HG02943 (cell line): Measurements from ENCODE around the gene YWHAE.
"Not testable (repeated sequence)": the region's sequence is repeated elsewhere in the genome, so short reads cannot be mapped to it uniquely, and the experiment has no call there.

Source experiments
- ATAC-seq: cut with Tn5 transposase; IDR thresholded peaks from one replicate; pipeline ENCODE4 v1.9.1; 2021; ENCODE audit warnings: mild to moderate bottlenecking, low read depth, moderate library complexity; ENCODE audit not compliant: unreplicated experiment

The YWHAE gene

DNA sequence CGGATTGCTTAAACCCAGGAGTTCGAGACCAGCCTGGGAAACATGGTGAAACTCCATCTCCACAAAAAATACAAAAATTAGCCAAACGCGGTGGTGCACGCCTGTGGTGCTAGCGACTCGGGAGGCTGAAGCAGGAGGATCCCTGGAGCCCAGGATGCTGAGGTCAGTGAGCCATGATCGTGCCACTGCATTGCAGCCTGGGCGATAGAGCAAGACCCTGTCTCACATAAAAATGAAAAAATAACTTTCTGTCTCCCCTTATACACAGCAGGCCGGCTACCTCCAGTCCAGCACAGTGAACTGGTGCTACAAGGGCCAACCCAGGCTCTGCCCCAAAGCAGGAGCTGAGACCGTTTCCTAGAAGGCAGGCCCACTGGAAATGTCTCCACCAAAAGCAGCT is 59.7 kb downstream of the YWHAE start:
- ATAC-seq: no peak

DNA sequence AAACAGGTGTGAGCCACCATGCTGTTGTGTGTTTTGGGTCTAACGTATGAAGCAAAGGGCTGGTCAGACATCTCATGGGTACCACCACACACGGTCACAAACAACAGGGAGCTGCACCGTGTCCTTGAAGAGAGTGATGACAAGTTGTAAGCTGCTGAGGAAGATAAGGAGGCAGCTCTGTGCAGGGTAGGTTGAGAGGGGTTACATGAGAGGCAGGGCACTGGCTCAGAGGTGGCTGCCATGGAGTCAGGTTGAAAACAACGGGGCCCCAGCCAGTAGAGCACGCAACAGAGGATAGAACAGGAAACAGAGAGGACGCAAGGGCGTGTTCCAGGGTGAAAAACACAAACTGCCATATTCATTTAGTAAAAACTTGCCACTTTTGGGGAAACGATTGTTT is 68.3 kb downstream of the YWHAE start:
- ATAC-seq: no peak

DNA sequence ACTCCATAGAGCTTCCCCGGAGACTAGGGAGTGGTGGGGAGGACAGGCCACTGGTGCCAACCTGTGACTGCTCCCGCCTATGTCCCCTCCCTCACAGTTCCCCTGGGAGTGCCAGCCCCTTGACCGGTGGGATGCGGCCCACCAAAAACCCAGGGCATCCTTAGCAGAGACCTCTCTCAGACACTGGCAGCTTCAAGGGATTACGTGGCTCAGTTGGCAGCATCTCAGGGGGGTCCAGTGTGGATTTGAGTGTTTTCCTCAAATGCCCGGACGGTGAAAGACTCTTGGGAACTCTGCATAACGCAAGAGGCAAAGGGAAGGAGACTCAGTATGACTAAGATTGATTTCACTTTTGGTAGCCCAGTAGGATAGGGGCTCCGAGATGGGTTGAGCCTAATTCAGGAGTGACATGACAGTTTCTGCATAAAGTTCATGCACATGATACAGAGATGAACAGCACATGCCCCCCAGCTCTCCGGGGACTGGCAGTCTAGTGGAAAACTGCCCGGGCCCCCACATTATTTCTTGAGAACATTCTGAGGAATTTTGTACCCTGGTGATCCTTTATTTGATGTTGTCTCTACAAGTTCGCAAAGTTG is 70.2 kb downstream of the YWHAE start:
- ATAC-seq: no peak

DNA sequence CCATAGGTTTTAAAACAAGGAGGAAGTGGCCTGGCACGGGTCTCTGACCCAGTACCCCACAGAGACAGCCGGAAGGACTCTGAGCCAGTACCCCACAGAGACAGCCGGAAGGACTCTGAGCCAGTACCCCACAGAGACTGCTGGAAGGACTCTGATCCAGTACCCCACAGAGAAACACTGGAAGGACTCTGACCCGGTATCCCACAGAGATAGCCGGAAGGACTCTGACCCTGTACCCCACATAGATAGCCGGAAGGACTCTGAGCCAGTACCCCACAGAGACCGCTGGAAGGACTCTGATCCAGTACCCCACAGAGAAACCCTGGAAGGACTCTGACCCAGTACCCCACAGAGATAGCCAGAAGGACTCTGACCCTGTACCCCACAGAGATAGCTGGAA is 71.6 kb downstream of the YWHAE start:
- ATAC-seq: no peak

DNA sequence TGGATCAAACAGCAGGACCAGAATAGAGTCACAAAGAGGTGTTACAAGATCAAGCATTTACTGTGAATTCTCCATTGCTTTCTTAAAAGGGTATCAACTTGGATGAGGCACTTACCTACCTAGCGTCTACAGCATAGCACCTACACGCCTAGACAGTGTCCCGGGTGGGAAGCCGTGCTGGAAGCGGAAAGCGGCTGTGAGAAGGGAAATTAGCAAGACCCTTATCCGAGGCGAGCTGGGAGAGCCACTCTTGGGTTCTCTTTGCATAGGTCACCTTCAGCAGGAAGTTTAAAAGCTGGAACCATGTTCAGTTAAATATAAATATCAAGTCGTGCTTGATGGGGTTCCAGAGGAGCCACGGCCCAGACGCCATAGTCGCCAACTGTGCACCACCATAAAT is 74.3 kb downstream of the YWHAE start:
- no peak for ATAC-seq

DNA sequence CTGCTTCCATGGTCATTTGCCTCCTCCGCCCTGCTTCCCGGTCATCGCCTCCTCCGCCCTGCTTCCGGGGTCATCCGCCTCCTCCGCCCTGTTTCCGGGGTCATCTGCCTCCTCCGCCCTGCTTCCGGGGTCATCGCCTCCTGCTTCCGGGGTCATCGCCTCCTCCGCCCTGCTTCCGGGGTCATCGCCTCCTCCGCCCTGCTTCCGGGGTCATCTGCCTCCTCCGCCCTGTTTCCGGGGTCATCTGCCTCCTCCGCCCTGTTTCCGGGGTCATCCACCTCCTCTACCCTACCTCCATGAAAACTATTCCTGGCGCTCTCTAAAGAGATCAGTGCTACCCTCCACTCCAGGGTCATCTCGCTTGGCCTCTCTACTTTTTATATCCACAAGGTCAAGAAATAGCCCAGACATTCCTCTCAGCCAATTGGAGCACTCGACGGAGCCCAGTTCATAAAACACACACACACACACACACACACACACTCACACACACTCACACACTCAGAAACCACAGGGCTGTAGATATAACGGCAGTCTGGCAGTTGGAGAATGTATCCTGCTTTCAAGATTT is 75.7 kb downstream of the YWHAE start:
- no peak for ATAC-seq

DNA sequence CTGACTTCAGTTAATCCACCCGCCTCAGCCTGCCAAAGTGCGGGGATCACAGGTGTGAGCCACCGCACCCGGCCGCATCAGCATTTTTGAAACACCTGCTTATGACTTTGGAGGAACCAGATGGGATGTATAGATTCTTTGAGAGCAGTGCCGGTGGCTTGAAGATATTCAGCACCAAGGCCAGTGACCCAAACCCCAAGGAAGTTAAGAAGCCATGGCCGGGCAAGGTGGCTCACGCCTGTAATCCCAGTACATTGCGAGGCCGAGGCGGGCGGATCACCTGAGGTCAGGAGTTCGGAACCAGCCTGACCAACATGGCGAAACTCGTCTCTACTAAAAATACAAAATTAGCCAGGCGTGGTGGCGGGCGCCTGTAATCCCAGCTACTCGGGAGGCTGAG is 76.7 kb downstream of the YWHAE start:
- ATAC-seq: no peak

DNA sequence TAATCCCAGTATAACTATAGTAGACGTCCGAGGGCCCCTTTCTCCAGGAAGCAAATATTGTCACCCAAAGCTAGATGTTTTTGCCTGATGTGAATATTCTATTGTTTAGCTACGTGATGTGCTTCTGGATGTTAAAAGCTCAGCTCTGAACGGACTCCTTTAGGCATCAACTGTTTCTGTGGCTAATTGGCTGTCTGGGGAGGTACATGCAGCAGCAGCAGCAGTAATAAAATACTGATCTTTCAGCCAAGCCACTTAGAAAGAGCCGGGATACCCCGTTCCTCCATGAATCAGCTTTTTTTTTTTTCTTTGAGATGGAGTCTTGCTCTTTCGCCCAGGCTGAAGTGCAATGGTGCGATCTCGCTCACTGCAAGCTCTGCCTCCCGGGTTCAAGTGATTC is 77.5 kb downstream of the YWHAE start:
- no peak for ATAC-seq

DNA sequence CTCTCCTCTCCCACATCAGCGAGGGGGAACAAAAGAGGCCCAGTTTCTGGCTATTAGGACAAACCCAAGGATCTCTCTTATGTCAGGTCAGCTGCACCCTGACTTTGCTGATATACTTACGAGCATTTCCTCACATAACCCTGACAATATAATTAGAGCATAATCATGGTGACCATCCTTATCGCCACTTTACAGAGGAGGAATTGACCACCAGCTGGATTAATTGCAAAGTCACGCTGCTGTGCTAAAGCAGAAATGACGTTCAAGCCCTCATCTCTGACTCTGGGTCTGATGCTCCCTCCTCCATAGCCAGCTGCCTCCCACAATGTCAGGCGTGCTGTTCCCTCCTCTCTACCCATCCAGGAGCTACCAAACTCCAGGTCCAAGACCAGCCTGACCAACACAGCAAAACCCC is 78.0 kb downstream of the YWHAE start:
- no peak for ATAC-seq

DNA sequence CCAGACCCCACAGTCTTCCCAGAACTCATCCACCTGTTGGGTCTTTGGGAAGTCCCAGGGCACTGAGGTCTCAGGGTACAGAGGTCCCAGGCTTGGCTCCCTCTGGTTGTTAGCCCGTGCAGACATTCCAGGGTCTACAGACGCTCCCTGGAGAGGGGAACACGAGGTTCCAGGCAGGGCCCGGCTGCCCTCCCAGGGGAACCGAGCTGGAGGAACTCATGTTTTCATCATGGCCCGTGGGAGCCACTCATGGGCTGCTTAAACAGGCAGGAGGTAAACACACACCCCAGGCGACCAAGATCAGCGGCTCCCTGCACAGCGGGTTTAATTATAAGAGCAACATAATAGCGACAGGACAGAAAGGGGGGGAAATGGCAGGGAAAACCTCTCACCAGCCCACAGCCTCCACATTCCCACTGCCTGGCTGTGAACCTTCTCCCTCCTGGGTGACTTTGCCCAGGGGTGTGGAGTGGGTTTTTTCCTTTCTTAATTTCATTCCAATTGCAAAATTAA is 84.1 kb downstream of the YWHAE start:
- ATAC-seq: no peak

DNA sequence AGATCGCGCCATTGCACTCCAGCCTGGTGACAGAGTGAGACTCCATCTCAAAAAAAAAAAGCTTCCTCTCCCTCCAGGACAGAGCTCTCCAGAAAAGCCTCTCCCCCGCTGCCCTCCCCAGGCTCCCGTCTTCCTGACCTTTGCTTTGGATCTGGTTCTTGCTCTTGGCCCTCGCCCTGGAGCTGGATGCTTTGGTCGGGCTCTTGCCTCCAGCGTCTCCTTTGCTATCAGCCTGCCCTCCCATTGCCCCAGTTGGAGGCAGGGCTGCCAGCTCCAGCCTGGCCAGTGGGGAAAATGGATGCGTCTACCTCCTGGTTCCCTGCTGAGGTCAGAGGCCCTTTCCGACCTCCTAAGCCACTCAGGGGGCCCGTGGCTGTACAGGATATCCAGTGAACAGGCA is 84.6 kb downstream of the YWHAE start:
- no peak for ATAC-seq

DNA sequence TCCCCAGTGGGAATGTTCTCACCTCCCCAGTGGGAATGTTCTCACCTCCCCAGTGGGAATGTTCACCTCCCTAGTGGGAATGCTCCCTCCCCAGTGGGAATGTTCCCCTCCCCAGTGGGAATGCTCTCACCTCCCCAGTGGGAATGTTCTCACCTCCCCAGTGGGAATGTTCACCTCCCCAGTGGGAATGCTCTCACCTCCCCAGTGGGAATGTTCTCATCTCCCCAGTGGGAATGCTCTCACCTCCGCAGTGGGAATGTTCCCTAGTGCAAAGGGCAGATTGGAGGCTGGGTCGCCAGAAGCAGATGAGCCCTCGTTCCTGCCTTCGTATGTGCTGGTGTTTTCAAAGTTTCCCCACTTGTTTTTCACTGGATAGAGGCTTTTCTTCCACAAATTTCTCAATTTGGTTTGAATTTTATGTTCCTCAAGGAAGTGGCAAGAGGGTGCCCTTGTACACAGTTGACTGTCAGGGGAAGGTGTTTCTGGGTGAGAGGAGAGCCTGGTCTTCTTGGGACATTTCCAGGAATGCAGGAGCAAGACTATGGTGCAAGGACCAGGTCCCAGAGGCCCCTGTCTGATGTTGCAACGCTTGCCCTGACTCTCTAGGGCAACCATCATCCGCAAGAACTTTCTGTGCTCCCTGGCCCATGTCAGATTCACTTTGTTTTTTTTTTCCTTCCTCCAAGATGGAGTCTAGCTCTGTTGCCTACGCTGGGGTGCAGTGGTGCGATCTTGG is 86.6 kb downstream of the YWHAE start:
- no peak for ATAC-seq

DNA sequence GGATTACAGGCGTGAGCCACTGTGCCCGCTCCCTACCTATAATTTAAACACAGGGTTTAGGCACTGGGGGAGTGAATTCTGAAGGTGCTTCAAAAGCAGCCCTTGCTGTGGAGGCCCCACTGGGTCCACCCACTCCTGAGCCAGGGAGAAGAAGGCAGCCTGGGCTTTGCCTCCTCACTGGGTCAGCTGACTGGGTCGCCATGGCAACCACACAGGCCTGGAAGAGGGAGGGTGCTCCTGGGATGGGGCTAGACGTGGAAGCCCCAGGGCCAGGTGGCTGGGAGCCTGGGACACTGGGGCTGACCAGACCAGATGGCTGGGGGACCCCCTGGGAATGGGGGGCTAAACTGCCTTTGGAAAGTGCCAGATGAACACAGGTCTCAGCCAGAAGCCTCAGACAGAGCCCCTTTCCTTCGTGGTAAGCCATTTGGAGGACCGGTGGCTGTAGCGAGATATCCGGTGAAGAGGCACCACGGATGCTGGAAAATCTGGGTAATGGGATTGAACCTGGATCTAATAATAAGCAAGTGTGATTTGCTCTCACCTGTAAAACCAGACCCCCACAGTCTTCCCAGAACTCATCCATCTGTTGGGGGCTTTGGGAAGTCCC is 87.7 kb downstream of the YWHAE start:
- no peak for ATAC-seq

DNA sequence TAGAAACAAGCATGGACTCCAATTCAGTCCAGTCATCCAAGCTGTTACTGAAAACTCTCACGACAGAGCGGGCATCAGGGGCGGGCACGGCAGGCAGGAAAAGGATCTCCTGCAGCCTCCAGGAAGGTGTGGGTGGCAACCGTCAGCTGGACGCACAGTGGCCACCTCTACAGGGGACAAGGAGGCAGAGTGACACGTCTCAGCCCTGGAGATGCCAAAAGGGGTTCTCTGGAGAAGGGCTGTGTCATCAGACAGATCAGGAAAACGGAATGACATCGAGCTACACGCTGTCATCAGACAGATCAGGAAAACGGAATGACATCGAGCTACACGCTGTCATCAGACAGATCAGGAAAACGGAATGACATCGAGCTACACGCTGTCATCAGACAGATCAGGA is 92.2 kb downstream of the YWHAE start:
- not testable (repeated sequence) for ATAC-seq

DNA sequence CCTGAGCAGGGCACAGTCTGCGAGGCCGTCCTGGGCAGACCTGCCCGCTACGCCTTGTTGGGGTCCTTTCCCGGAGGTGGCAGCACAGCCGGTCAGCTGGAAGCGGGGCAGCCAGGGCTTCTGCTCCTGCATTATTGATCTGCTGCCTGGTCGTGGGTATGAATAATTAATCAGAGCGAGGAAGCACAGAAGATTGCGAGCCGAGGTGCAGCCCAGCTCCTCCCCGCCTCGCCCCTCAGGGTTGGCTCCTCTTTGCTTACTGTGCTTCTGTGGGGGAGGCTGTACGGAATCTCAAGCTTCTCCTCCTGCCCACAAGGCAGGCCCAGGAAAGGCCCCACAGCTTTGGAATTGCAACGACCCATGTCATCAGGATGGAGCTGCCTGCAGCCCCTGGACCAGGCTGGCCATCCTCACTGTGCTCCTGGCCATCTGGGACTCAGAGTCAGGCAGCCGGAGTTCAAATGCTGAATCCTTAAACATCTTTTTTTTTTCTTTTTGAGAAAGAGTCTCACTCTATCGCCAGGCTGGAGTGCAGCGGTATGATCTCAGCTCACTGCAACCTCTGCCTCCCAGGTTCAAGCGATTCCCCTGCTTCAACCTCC is 95.0 kb downstream of the YWHAE start:
- ATAC-seq: no peak

DNA sequence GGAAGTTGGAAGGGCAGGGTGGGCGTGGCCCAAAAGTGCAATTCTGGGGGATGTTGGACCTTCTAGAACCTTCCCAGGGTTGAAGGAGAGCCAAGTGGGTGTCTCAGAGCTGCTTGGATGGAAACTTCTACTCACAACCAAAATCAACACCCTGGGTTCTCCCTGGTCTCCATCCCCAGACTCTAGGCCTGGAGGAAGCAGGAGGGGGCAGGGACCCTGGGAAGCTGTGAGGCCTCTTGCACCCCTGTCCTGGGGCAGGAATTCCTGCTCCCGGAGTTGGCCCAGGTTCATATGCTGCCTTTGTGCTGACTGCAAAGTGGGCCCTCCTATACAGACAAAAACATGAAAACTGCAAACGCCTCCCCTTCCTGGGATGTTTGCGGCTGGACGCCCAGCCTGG is 95.5 kb downstream of the YWHAE start:
- no peak for ATAC-seq

DNA sequence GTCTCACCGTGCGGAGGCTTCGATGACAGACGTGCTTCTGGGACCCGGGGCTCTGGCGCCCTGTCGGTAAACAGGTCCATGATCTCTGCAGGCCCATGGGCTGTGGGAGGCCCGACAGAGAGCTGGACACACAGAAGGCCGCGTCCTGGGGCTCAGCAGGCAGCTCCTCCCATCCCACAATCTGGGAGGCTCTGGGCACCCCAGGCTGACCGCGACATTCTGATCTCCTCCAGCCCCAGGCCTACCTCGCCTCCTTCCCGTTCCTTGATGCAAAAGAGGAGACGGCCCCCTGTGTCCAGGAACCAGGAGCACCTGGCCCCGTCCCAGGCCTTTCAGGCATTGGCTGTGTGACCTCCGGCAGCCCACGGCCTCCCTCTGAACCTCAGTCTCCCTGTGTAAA is 97.3 kb downstream of the YWHAE start:
- no peak for ATAC-seq

DNA sequence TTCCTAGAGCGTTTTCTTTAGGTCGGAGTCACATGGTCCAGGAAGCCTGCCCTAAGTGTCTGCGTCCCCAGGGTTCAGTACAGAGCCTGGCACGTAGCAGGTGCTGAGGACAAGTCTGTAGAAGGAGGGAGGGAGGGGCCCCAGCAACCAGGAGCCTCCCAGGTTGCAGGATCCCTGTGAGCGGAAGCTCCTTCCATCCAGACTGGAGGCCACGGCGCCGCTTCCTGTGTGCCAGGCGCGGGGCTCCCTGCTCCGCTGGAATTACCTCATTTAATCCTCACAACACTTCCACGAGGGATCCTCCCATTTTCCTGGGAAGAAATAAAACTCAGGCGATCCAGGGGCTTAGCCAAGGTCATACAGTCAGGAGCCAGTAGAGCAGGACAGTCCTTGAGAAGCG is 98.5 kb downstream of the YWHAE start:
- ATAC-seq: no peak

DNA sequence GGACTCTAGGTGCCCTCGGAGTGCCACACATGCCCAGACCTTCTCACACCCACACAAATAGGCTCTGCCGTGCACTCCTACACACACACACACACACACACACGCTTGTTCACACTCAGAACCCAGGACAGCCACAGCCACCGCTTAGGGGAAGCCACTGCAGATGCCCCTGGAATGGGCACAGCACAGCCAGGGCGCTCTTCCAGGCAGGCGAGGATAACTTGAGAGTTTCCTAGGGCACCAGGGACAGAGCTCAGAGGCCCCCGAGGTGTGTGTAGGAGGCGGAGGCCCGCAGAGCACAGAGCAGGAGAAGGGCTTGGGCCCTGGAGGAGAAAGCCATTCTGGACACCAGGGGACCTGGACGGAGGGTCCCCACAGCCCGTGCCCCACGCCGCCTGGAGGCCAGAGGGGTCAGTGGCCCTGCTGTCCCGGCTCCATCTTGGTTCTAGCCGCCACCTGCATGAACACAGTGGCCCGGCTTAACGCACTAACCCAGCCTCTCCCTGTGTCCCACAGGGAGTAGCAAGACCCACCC is 99.6 kb downstream of the YWHAE start:
- ATAC-seq: no peak

DNA sequence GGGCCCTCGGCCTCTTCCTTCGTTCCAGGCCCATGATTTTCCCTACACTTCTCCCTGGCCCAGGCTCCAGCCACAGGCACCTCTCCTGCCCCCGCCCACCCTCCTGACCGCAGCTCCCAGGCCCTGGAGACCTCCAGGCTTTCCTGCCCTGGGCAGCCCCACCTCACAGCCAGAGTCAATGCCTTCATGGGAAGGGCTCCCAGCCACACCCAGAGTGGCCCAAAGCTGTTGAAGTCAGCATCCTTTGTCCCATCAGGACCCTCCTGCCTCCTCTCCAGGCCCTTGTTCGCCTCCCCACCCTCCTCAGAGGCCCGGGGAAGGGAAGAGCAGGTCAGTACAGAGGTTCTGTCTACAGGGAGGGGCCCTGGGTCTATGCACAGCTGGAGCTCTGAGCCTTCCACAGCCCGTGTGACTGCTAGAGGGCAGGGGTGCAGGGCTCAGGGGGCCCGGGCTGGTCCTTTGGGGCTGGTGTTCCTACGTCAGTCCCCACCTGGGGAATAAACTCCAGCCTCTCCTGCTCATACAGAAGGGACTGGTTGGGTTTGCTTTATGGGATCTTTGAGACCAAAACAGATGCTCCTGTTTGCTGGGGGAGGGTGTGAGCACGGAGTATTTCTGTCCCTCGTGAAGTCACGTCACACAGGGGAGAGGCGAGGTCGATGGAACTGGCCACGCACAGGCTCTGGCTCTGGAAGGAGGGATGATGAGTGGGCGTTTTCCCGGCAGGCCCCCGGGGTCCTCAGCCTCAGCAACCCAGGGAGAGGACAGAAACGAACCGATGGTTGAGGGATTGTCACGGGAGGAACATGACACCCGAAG is 100.3 kb downstream of the YWHAE start:
- ATAC-seq: no peak
